SU-DHL-6 (cell line): Measurements from ENCODE around the gene NCOA5.

ENCODE experiments used
- H2AFZ ChIP-seq: fragments of 200-600 bp; sonication (generic); 2 replicates; pipeline ENCODE4 v1.6.1; 2014; ENCODE audit warnings: low read depth, mild to moderate bottlenecking, moderate library complexity, mixed read lengths, antibody characterized with exemption, low read length; ENCODE audit not compliant: severe bottlenecking
- H3F3A ChIP-seq: fragments of 200-600 bp; shearing (Covaris generic); 2 replicates; pipeline ENCODE4 v1.6.0; 2016; ENCODE audit warnings: antibody characterized with exemption, mild to moderate bottlenecking; ENCODE audit not compliant: insufficient read depth
- H3K27ac ChIP-seq: fragments of 200-600 bp; sonication (generic); 2 replicates; pipeline ENCODE4 v1.5.1; 2016; ENCODE audit warnings: low read depth, mild to moderate bottlenecking, low read length, moderate library complexity, mixed read lengths
- H3K27me3 ChIP-seq: fragments of 200-600 bp; sonication (generic), shearing (Covaris generic); 2 replicates; pipeline ENCODE4 v1.6.0; 2014; ENCODE audit warnings: mild to moderate bottlenecking, low read length
- H3K36me3 ChIP-seq: fragments of 200-600 bp; sonication (generic); 2 replicates; pipeline ENCODE4 v1.6.1; 2014; ENCODE audit warnings: mild to moderate bottlenecking, low read length, mixed read lengths
- H3K4me2 ChIP-seq: fragments of 300-600, 200-600 bp; shearing (Covaris generic), sonication (generic); 2 replicates; pipeline ENCODE4 v1.6.0; 2014; ENCODE audit warnings: low read length, low read depth, mild to moderate bottlenecking; ENCODE audit not compliant: poor library complexity, severe bottlenecking
- H3K4me3 ChIP-seq: fragments of 200-600 bp; sonication (generic); 2 replicates; pipeline ENCODE4 v1.5.1; 2014; ENCODE audit warnings: antibody characterized with exemption, low read length, mild to moderate bottlenecking, mixed read lengths; ENCODE audit not compliant: insufficient read depth, poor library complexity, severe bottlenecking
- H3K79me2 ChIP-seq: fragments of 200-600 bp; sonication (generic); 2 replicates; pipeline ENCODE4 v1.6.1; 2014; ENCODE audit warnings: mild to moderate bottlenecking, low read length, moderate library complexity; ENCODE audit not compliant: insufficient read depth
- H3K9ac ChIP-seq: fragments of 200-600 bp; sonication (generic); 2 replicates; pipeline ENCODE4 v1.7.0; 2014; ENCODE audit warnings: mild to moderate bottlenecking, low read length
- H3K9me2 ChIP-seq: fragments of 200-600 bp; sonication (generic); replicated peaks from 2 replicates; pipeline ENCODE4 v1.6.1; 2014; ENCODE audit warnings: low read length; ENCODE audit not compliant: insufficient read depth
- H3K9me3 ChIP-seq: fragments of 200-600 bp; sonication (generic); 2 replicates; pipeline ENCODE4 v1.6.1; 2014; ENCODE audit warnings: low read length, mixed read lengths; ENCODE audit not compliant: insufficient read depth
- H4K20me1 ChIP-seq: fragments of 200-600 bp; sonication (generic); 2 replicates; pipeline ENCODE4 v1.6.1; 2014; ENCODE audit warnings: low read depth, mild to moderate bottlenecking, antibody characterized with exemption, low read length, moderate library complexity, mixed read lengths
- EZH2phosphoT487 ChIP-seq: fragments of 200-600 bp; sonication (generic), shearing (Covaris generic); conservative IDR thresholded peaks from 2 replicates; pipeline ENCODE4 v1.6.1; 2018; ENCODE audit warnings: mild to moderate bottlenecking, antibody characterized with exemption, low read length, moderate library complexity, mixed read lengths
- TF ChIP-seq, protein P1 (sequence below): fragments of 200-600 bp; sonication (generic); IDR thresholded peaks from one replicate; pipeline ENCODE4 v1.5.1; 2017; ENCODE audit warnings: antibody characterized with exemption, mild to moderate bottlenecking, low read length, moderate library complexity; ENCODE audit not compliant: insufficient read depth, poor library complexity, severe bottlenecking

The NCOA5 gene

GRCh38 chr20:46011631-46012482 is 77.9 kb downstream of the NCOA5 start:
- Histone ChIP-seq H4K20me1 (no peaks in the 10 kb centered on the region), H3K4me2 (no peak overlapping the region), H3K27me3 (no peaks in the 10 kb centered on the region), H3K9me2 (no peaks in the 10 kb centered on the region), H3K9ac (no peak overlapping the region), H3K79me2 (no peaks in the 10 kb centered on the region), H3F3A (no peaks in the 10 kb centered on the region), H3K27ac (no peak overlapping the region), H3K9me3 (no peaks in the 10 kb centered on the region), H2AFZ (no peak overlapping the region), H3K4me3 (no peak overlapping the region), H3K36me3 (no peaks in the 10 kb centered on the region)
- no peak for TF ChIP-seq EZH2phosphoT487
- TF ChIP-seq, protein P1, sequence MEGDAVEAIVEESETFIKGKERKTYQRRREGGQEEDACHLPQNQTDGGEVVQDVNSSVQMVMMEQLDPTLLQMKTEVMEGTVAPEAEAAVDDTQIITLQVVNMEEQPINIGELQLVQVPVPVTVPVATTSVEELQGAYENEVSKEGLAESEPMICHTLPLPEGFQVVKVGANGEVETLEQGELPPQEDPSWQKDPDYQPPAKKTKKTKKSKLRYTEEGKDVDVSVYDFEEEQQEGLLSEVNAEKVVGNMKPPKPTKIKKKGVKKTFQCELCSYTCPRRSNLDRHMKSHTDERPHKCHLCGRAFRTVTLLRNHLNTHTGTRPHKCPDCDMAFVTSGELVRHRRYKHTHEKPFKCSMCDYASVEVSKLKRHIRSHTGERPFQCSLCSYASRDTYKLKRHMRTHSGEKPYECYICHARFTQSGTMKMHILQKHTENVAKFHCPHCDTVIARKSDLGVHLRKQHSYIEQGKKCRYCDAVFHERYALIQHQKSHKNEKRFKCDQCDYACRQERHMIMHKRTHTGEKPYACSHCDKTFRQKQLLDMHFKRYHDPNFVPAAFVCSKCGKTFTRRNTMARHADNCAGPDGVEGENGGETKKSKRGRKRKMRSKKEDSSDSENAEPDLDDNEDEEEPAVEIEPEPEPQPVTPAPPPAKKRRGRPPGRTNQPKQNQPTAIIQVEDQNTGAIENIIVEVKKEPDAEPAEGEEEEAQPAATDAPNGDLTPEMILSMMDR, result peak; percentile 53
